K562 treated with DMSO at 1 percent for 4 hours (cell line): ENCODE results near the gene SGPP1. TPM values are rescaled to one million over a fixed set of nuclear protein-coding genes. Genes with fewer than 3 reads are reported as not detected.

Experiments used
- total RNA-seq: library from RNA; unstranded; fragments of 300-600 nt; gene quantifications from 2 replicates; pipeline ENCODE4 v1.2.3, GENCODE V29; 2022; ENCODE audit not compliant: insufficient read depth

Gene SGPP1
- 10.7 and 11.9 TPM in 2 replicates for total RNA-seq

DNA sequence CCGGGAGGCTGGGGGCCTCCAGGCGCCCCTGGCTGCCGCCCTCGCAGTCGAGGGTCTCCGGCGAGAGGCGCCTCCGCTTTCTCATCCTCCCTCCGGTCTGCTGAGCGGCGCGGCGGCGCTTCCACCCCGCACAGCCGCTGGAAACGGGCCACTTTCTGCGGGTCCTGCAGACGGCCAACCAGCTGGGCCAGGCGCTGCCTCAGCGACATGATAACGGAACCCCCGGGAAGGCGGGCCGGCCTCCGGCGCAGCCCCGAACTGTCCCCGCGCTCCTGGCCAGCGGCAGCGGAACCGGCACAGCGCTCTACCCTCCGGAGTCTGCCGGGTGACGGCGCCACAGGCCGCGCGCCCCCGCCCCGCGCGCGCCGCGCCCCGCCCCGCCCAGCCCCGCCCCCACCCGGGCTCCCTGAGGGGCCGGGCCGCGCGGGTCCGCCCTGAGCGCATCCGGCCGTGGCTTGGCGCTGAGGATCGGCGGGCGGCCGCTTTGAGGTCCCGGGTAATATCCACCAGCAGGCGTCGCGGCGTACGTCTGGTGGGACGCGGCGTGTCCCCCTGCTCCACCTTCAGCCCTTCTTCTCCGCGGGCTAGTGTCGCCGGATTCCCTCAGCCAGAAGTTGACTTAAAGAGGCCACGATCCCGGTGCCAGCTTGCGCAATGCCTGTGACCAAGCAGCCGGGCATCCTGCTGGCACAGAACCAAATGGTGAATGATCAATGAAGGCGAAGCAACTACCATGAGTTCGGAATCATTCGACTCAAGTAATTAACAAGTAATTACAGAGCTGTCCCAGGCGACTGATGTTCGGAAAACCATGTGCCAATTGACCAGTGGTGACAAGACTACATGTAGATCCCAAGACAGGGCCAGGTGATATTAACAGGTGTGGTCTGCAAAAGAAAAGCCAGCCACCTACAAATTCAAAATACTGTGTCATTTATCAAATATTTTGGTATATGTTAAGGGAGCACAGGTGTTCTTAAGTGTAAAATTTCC lies at the start of gene SGPP1:
Gene SGPP1 (minus strand): TSS at position 330 of the 993 bp plus-strand sequence. CDS start 121 bp downstream, at position 209.

GRCh38 chr14:63641473-63642228 lies 86.2 kb downstream of the SGPP1 start, which contains the start of gene WDR89:
TSS of gene WDR89 (minus strand) at chr14:63641871. CDS start at chr14:63599942, 41,929 bp downstream.

Other genes with a start within 250 kb of the SGPP1 start
- 9.8 and 11.9 TPM in 2 replicates for gene PPP2R5E, start 184.7 kb downstream of the SGPP1 start, total RNA-seq
- gene WDR89, start 86.2 kb downstream of the SGPP1 start, total RNA-seq, result 2.7 and 4.1 TPM in 2 replicates
- 0.07 and 0.11 TPM in 2 replicates for gene SYNE2, start 124.9 kb upstream of the SGPP1 start, total RNA-seq